SKM-1 treated with dmso at 0.1 percent for 144 hours (cell line): Measurements from ENCODE around the gene PKDCC.
"Not testable (repeated sequence)": the region's sequence is repeated elsewhere in the genome, so short reads cannot be mapped to it uniquely, and the experiment has no call there.

Experiments used
- DNase-seq: peaks from one replicate; lab custom pipeline; 2025; ENCODE audit not compliant: unreplicated experiment; lab: John Stamatoyannopoulos, UW

Gene PKDCC

DNA sequence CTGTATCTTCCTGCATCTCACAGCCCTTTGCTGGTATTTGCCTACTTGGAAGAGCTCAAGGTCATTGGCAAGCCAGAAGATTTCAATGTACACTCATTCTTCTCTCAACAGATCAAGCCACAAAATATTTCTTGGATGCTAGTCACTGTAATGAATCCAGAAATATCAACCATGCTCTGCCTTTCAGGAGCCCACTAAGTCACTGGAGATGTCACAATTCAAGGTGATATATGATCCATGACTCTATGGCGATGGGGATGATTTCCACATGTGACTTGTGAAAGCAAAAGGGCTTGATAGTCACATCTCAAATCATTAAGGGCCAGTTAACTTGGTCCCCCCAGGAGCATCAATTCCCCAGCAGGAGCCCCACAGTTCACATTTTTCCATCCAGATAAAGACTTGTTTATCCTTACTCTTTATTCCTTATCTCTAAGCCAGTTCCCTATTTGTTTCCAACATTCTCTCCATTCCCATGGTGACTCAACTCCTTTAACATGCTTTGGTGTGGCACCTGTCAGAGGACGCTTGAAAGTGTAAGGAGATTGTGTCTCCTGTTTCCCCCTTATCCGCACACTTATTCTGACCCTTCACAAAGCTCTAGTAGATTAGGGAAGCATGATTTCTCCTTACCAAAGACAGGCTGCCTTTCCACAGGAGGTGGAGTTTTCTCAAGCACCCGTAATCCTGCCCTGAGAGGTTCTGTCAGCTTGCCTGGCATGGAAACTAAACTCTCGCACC, 15.8 kb downstream of the PKDCC start:
- no peak for DNase-seq

DNA sequence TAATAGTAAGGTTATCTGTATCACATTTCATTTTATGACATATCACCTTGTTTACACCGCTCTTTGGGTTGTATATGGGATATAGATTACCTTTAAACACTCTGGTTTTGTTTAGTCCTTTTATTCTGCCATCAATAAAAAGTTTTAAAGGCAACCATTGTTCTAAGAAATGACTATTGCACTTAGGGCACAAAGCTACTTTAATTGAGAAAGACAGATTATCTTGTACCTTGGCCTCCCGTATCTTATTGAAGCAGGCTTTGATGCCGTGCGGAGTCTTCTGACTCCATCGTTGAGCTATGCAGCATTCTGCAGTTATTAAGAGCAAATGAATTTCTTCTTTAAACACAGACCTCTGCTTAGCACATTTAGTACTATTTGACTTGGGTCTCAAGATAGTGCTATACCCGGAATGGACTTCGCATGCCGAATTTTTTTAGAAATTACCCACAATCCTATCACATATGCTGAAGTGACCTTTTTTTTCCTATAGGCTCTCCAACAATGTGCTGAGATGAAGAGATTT, 16.7 kb downstream of the PKDCC start:
- DNase-seq, result no peak

DNA sequence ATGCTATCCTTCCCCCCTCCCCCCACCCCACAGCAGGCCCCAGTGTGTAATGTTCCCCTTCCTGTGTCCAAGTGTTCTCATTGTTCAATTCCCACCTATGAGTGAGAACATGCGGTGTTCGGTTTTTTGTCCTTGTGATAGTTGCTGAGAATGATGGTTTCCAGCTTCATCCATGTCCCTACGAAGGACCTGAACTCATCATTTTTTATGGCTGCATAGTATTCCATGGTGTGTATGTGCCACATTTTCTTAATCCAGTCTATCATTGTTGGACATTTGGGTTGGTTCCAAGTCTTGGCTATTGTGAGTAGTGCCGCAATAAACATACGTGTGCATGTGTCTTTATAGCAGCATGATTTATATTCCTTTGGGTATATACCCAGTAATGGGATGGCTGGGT, 17.9 kb downstream of the PKDCC start:
- not testable (repeated sequence) for DNase-seq

DNA sequence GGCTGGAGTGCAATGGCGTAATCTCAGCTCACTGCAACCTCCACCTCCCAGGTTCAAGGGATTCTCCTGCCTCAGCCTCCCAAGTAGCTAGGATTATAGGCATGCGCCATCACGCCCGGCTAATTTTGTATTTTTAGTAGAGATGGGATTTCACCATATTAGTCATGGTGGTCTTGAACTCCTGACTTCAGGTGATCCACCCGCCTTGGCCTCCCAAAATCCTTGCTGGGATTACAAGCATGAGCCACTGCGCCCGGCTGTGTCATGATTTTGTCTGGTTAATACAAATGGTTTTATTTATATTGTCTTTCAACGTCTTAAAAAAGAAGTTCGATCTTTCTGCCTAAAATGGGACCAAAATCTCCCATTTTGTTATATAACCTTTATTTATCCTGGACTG, 19.2 kb downstream of the PKDCC start:
- DNase-seq, result not testable (repeated sequence)

DNA sequence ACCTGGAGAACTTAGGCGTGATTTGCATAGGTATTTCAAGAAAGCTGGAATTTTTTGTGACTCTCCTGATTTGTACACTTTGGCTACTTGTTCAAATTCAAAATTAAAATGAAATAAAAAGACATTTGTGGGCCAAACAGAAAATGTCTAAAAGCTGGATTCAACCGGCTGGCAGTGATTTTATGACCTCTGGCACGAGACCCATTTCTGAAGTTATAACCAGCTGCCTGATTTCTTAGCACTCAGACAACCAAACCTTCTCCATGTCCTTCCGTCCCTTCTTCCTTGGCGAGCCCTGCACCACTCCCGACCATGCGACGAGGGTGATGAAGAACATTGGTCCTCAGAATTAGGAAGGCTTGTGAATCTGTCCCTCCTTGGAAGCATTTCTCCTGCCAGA, 19.7 kb downstream of the PKDCC start:
- DNase-seq, result no peak

DNA sequence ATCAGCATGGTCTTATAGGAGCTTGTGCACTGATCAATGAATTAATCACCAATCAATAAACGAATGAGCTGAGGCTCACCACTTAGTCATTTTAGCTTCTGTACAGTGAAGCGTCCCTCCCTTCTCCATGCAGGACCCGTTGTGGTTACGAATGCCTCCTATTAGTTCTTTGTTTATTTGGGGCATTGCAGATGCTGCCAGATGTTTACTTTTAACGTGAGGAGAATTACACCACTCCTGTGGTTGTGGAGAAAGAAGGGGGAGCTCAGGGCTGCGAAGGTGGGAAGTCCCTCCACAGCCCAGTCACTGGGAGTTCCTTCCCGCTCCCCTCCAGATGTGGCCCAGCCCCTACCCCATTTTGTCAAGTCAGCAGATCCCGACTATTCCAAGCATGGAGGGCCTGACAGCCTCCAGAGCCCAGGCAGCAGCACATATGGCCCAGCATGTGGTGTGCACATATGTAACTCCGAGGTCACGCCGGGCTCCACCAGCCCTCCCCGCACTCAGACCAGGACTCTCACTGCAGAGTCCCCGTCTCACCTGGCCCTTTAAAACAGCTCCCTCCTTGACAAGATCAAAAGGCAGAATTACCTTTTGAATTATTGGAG, 20.9 kb downstream of the PKDCC start:
- no peak for DNase-seq

DNA sequence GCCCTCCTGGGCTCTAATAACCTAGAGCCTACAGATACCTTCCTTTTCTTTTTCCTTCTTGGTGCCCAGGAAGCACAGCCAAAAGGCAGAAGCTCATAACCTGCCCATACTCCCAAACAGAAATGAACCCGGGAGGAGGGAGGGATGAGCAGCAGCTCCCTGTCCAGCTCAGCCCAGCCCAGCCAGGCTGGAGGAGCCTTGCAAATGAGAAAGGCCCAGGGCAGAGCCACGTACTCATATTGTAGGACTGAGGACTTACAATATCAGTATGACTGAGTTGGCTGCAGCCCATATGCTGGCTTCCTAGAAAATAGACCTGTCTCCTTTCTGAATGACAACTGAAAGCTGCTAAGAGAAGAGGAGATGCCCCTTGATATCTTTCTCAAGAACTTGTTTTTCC, 21.7 kb downstream of the PKDCC start:
- no peak for DNase-seq

DNA sequence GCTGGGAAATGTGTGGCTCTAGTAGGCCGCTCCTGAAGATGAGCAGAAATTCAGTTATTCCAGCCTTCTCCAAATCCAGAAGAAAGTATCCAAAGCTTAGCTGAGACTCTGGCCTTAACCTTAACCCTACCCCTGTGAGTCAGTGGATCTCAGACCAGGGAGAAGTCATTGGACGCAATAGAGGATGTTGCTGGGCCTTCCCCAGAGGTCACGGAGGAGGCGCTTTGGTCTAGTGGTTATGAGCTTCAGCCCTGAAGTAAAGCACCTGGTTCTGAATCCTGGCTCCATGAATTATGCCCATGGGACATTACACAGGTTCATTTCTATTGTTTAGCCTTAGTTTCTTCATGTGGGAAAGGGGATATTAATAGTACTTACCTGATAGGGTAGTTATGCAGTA, 24.0 kb downstream of the PKDCC start:
- peak; percentile 79 for DNase-seq

DNA sequence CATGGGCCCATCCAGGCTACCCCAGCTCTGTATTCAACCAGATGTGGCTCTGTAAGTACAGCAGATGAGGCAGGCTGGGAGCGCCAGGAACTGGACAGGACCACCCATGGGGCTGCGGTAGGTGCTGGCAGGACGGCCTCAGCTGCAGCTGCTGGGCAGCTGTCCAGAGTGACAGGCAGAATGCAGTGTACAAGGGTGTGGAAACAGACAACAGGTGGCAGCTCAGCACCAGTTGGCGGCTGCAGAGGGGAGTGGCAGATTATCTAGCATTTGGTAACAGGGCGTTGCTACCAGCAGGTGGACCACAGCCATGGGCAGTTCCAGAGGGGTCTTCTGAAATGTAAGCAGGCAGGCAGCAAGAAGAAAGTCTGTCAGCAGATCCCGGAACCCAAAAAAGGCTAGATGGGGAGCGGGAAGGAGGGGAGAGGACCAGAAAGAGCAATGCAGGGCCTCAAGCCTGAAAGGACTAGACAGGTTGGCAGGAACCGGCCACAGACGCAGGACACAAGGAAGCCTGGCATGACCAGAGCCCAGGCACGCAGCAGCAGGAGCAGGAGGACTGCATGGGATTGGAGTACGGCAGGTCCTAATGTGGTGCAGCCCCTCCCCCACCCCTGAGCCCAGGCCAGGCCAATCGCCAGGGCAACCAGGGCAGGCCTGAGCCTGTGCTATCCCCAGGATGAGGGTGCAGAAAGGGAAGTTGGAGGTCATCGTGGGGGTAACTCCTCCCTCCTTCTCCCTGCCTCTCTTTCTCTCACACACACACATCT, 24.7 kb downstream of the PKDCC start:
- DNase-seq, result peak; percentile 90

DNA sequence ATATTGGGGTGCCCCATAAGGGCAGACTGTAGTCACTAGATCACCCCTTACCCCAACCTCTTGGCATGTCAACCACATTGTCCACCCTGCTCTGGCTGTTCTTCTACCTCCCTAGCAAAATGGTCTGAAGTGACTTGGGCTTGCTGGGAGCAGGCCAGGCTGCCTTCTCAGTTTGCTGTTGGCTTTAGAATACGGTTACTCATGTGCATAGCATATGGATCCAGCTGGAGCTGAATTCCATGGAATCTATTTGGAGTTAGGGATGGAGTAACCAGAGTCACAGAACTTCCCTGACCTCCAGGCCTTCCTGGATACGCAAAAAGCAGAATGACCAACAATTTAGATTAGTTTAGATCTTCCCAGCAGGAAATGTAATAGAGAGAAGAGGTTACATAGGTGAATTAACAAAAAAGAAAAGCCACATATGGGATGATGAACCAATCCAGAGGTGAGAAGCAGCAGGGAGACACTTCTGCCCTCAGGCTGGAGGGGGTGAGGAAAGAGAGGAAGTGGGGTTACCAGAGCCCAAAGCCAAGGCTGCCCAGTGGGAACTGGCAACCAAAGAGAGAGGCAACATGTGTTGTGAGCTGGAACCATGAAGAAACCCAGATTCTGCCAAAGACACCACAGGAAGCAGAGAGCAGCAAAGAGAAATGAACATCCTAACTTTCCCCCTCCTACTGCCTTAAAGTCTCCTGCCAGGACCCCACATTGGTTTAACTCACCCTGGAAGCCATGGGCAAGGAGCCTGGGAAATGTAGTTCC, 26.1 kb downstream of the PKDCC start:
- DNase-seq, result peak; percentile 52

DNA sequence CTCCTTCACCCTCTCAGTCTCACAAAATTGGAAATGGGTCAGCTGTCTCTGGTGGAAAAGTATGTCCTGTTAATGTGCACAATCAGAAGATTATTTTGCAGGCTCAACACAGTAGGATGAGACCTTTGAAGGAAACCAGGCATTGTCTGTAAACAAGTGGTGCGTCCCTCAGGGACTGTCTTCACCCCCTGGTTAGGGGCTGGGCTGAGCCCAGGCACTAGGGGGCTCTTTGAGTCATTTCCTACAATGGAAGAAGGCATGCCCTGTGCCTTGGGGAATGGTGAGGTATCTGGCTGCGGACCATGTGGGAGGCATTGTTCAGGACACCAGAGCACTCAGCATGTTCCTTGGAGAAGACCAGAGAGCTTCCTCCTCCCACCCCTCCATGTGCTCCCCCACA, 26.8 kb downstream of the PKDCC start:
- no peak for DNase-seq

DNA sequence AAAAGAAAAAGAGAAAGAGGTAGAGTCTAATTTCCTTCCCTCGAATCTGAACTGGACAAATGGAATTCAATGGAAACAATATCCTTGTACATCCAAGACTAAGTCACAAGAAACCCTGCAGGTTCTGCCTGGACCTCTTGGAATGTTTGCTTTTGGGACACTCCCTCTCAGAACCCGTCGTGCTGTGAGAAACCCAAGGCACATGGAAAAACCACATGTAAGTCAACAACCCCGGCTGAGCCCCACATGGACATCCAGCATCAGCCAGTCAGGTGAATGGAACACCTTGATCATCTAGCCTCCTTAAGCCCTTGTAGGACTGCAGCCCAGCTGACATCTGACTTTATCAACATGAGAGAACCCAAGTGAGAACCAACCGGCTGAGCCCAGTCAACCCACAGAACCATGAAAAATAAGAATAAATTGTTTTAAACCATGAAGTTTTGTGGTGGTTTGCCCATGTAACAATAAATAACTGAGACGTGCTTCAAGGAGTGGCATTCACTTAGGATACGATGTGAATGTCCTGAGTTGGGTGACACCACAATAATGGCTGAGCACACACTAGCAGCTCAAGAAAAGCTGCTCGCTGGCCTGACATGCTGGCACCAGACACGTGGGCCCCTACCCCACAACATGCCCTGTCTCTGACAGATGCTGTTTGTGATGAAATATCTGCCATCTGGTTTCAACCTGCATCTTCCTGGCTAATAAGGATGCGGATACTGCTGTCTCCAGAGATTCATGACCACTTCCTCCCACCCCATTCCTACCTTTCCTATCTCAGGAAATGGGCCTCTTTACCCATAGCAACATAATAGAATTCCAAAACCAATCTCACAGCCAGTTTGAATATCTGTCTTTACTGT, 28.8 kb downstream of the PKDCC start:
- DNase-seq, result no peak

DNA sequence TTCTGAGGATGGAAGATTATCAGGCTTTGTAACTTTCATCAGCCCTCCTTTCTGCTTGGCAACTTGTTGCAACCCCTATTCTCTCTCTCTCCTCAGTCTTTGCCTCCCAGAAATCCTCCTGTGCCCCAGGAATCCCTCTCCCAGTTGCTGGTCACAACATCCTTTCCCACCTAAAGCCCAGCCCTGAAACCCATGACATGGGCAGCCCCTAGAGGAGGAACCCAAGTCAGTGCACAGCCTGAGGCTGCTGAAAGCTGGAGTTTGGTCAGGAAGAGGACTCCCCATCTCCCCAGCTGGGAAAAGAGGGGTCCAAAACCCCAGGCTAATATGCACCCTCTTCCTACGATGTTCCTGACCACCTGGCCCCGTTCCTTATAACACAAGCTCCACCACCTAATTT, 29.5 kb downstream of the PKDCC start:
- DNase-seq, result no peak

DNA sequence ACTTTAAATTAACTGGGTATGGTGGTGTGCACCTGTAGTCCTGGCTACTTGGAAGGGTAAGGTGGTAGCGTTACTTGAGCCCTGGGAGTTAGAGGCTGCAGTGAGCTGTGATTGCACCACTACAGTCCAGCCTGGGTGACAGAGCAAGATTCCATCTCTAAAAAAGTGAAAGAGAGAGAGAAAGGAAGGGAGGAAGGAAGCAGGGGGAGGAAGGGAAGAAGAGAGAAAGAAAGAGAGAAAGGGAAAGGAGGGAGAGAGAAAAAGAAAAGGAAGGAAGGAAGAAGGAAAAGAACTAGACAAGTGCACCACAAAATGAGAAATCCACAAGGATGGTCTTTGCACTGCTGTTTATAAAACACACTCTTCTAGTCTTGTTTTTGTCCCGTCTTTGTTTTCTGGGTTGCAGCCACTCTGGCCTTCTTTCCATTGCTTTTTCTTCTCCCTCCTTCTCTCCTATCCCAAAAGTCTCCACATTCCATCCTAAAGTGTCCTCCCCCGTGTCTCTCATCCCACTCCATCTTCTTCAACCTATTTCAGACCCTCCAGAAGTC, 32.0 kb downstream of the PKDCC start:
- DNase-seq, result no peak

DNA sequence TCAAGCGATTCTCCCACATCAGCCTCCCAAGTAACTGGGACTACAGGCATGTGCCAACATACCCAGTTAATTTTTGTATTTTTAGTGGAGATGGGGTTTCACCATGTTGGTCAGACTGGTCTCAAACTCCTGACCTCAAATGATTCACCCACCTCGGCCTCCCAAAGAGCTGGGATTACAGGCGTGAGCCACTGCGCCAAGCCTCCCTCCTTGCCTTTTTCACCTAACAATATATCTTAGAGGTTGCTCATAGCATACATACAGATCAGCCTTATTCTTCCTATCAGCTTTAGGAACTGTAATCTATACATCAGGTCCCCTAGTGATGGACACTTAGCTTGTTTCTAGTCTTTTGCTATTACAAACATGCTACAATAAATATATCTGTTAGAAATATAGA, 33.3 kb downstream of the PKDCC start:
- DNase-seq, result not testable (repeated sequence)

DNA sequence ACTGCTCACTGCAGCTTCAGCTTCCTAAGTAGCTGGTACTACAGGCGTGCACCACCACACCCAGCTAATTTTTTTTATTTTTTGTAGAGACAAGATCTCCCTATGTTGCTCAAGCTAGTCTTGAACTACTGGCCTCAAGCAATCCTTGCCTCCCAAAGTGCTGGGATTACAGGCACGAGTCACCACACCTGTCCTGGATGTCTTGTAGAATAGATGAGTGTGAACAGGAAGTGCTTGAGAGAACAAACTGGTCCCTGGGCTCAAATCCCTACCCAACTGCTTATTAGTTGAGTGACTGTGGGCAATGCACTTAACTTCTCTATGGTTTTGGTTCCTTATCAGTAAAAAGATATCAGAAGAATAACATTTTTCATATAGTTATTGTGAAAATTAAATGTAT, 34.2 kb downstream of the PKDCC start:
- DNase-seq, result no peak

DNA sequence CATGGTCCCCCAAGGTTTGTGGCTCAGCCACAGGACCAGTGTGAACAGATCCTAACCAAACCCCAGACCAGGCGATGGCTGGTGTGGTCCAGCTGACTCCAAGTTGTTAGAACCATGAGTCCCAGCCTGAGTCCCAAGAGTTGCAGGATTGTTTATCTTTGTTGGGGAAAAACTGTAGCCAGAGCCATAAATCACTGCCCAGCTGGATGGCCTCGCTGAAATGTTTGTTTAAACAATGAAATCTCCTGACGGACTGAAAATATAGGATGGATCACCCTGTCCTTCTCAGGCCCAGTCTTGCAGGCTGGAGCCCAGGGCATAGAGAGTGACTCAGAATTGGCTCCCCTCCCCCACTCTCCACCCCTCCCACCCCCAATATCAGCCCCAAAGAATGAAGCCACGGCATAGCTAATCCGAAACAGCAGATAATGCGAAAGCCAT, 36.4 kb downstream of the PKDCC start:
- DNase-seq, result no peak

DNA sequence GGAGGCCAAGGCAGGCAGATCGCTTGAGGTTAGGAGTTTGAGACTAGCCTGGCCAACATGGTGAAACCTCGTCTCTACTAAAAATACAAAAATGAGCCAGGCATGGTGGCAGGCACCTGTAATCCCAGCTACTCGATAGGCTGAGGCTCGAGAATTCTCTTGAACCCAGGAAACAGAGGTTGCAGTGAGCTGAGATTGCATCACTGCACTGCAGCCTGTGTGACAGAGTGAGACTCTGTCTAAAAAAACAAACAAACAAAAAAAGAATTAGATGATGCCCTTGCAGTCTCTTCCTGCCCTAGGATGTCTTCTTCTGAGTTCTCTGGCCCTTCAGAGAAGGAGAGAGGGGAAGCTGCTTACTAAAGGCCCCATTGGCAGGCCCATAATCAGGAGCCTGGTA, 37.2 kb downstream of the PKDCC start:
- not testable (repeated sequence) for DNase-seq

DNA sequence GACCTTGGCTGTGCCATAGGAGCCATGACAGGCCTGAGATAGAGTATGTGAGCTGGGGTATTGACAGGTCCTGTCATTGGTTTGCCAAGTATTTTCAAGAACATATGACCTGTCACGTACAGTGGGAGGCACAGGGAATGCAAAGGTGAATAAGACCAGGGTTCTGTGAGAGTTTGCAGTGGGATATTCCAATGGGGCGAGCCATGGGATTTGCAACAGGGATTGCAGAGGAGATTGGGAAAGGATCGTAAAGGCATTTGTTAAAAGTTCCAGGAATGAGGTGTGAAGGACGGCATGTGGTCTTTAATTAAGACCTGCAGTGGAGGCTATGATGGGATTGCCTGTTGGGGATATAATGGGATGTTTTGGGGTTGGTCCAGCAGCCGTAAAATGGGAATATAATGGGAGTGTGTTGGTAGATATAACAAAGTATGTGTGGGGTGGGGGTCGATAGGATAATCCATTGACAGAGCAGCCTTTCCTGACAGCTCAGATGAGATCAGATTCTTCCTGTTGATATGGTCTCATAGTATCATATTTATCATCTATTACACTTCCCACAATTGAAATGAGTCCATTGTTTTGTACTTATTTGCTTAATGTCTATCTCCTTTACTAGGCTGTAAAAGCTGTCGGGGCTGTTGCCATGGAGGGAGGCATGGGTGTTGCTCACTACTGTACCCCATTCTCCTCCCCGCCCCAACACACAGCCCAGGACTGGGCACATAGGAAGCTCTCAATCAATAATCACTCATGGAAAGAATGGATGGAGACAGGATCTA, 38.1 kb downstream of the PKDCC start:
- no peak for DNase-seq
